GM21786 (cell line): ENCODE data around the gene ZNF148.

Source experiments
- ATAC-seq: cut with Tn5 transposase; IDR thresholded peaks from one replicate; pipeline ENCODE4 v1.9.1; 2021; ENCODE audit not compliant: unreplicated experiment

Gene ZNF148

GRCh38 chr3:125194061-125194848 is 180.9 kb downstream of the ZNF148 start:
- no peak for ATAC-seq

GRCh38 chr3:125192190-125193035 is 182.7 kb downstream of the ZNF148 start:
- peak; percentile 58 for ATAC-seq

- peak; percentile 10 for ATAC-seq
Measured at GRCh38 chr3:125191730-125192129, 183.4 kb downstream of the ZNF148 start.

DNA sequence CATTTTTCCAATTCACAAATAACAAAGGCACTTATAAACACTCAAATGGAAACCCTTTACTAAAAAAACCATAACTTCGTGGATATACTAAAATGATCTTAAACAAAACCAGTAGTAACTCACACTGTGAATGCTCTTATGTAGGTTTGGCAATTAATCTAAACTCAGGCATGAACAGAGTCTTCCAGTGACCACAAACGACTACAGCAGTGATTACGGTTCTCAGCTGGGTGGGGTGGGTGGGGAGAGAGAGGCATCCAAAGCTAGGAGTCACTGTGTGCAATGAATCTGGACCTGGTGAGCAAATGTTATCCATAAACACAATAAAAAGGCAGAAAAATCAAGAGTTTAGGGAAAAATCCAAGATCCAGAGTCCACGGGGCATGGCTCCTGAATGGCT is 183.9 kb downstream of the ZNF148 start:
- ATAC-seq, result no peak

GRCh38 chr3:125190786-125191185 is 184.3 kb downstream of the ZNF148 start:
- ATAC-seq, result no peak

DNA sequence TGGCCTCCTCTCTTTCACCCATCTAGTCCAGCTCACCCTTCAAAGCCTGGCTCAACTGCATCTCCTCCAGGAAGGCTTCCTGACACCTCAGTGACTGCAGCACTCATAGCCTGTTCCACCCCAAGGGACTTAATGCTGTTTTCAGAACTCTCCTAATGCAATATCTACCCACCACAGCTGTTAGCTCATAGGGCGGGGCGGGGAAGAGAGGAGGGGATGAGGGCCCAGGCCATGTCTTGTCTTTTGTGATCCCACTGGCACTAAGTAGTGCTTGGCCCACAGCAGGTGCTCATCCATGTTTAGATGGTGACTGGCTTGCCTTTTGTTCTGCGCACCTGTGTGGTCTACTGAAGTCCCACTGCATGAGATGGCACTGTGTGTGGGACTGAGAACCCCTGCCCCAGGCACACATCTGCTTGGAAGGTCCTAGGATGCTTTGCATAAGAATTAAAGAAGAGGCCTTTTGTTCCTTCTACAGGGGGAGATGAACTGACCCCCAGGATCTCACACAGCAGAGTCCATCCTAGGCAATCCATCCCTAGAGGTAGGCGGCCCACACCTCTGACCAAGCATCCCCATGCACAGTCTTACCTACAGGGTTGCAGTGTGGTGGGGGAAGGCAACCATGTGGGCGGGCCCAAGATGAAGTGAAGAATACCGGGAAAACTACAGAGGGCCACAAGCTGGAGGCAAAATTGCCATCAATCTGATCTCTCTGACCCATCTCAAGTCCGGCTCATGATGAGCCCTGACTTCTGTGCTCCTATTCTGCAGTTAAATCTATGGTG is 185.6 kb downstream of the ZNF148 start:
- no peak for ATAC-seq

DNA sequence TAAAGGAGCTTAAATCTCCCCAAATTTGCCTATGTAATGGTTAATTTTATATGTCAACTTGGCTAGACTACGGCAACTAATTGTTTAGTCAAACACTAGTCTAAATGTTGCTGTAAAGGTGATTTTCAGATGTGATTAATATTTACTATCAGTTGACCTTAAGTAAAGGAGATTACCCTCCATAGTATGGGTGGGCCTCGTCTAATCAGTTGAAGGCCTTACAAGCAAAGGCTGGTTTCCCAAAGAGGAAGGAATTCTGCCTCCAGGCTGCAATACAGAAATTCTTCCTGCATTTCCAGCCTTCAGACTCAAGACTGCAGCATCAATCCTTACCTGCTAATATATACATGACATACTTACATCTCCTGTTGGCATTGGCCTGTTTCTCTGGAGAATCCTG is 186.2 kb downstream of the ZNF148 start:
- no peak for ATAC-seq

- no peak for ATAC-seq
Measured at GRCh38 chr3:125187599-125187910, 187.6 kb downstream of the ZNF148 start.

GRCh38 chr3:125186800-125187598 is 188.1 kb downstream of the ZNF148 start:
- peak; percentile 9 for ATAC-seq

DNA sequence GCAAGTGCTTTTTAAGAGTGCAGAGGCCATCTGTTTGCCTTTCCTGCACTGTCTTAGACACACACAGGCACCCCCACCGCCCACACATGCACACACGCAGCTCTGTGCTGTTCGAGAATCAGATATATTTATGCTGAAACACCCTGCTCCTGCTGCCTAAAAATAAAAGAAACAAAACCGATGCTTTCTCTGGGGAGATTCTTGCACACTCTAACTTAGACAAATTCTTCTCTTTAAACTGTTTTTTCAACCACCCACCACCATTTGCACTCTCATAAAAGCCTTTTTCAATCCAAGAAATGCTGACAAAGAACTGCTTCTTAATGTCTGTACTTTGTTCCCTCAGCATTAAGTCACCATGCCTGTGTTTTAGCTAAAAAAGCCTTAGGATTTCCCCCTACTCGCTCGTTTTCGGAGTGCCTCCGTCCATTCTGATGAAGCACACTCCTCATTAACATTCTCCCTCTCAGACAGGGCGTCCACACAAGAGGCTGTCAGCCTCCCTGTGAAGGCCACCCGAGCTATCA is 188.8 kb downstream of the ZNF148 start:
- peak; percentile 72 for ATAC-seq

- peak; percentile 13 for ATAC-seq
Measured at GRCh38 chr3:125185805-125186204, 189.3 kb downstream of the ZNF148 start.

GRCh38 chr3:125179884-125180240 is 195.3 kb downstream of the ZNF148 start:
- ATAC-seq, result no peak

DNA sequence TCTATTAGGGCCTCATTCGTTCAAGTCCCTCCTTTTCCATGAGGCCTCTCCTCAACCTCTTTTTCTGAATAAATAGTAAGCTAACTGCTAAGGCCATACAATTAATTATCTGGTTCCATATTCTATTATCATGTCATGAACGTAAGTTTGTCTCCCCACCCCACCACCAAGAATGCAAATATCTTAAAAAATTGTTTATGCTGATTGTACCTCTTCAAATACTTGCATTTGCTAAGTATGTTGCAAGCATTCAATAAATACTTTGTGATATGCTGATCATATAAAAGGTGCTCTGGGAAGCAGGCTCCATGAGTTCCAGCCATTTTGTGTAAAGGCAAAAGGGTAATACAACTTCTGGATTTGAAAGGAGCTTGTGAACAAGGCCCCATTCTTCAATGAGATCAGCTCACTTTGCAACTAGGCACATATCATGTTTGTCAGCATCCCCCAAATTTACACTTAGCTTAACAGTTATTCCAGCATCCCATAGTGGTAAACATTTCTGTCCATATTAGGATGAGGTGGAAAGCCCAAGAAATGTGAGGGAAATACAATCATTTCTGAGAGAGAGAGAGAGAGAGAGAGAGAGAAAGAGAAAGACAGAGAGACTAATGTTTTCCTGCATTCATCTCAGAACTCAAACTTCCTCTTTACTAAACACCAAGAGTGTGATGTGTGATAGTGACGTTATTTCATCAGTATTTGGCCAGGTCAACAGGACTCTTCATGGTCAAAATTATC is 195.8 kb downstream of the ZNF148 start:
- ATAC-seq, result no peak

DNA sequence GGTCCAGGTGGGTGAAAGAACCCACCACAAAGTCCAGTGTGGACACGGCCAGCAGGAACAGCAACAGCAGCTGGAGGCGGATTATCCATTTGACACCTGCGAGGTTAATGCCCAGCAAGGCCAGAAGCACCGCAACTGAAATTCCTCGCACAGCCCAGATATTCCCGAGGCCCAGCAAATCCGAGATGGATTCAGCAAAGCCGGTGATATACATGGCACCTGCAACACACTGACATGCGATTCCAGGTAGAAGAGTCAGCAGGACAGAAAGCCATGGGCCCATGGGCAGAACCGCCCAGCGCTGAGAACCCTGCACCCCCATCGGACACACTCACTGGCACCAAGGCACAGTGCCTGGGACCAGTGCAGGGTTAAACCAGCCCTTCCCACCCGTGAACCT is 197.4 kb downstream of the ZNF148 start:
- ATAC-seq, result no peak
